ENCODE measurements around the gene UNC13C.

DNA sequence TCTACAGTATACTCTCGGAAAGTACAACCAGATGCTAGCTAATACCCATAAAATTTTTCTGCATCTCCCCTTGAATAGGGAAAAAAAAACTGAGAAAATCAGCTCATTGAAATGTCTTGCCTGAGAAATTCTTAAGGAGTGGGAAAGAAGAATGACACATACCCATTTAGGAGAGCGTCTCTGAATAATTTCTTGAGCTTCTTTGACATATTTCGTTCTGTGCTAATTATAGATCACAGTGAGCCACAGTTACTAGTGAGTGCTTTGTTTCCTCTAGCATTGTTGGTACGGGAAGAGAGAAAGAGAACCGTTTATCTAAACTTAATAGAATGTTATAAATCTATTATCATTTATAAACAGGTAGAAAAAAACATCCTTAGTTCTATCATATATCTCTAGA lies 588.4 kb downstream of the UNC13C start:
- TF ChIP-seq, protein P1, sequence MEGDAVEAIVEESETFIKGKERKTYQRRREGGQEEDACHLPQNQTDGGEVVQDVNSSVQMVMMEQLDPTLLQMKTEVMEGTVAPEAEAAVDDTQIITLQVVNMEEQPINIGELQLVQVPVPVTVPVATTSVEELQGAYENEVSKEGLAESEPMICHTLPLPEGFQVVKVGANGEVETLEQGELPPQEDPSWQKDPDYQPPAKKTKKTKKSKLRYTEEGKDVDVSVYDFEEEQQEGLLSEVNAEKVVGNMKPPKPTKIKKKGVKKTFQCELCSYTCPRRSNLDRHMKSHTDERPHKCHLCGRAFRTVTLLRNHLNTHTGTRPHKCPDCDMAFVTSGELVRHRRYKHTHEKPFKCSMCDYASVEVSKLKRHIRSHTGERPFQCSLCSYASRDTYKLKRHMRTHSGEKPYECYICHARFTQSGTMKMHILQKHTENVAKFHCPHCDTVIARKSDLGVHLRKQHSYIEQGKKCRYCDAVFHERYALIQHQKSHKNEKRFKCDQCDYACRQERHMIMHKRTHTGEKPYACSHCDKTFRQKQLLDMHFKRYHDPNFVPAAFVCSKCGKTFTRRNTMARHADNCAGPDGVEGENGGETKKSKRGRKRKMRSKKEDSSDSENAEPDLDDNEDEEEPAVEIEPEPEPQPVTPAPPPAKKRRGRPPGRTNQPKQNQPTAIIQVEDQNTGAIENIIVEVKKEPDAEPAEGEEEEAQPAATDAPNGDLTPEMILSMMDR (IDR thresholded peaks at IDR 0.05; ENCODE audit: poor library complexity, severe bottlenecking) = no peak
- peak; percentile 68 for TF ChIP-seq EP300 (conservative IDR thresholded peaks at IDR 0.05; ENCODE audit: poor library complexity, severe bottlenecking)
- TF ChIP-seq, protein P2, sequence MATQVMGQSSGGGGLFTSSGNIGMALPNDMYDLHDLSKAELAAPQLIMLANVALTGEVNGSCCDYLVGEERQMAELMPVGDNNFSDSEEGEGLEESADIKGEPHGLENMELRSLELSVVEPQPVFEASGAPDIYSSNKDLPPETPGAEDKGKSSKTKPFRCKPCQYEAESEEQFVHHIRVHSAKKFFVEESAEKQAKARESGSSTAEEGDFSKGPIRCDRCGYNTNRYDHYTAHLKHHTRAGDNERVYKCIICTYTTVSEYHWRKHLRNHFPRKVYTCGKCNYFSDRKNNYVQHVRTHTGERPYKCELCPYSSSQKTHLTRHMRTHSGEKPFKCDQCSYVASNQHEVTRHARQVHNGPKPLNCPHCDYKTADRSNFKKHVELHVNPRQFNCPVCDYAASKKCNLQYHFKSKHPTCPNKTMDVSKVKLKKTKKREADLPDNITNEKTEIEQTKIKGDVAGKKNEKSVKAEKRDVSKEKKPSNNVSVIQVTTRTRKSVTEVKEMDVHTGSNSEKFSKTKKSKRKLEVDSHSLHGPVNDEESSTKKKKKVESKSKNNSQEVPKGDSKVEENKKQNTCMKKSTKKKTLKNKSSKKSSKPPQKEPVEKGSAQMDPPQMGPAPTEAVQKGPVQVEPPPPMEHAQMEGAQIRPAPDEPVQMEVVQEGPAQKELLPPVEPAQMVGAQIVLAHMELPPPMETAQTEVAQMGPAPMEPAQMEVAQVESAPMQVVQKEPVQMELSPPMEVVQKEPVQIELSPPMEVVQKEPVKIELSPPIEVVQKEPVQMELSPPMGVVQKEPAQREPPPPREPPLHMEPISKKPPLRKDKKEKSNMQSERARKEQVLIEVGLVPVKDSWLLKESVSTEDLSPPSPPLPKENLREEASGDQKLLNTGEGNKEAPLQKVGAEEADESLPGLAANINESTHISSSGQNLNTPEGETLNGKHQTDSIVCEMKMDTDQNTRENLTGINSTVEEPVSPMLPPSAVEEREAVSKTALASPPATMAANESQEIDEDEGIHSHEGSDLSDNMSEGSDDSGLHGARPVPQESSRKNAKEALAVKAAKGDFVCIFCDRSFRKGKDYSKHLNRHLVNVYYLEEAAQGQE (IDR thresholded peaks at IDR 0.05; ENCODE audit: borderline replicate concordance) = peak; percentile 76

All from neural cell (in vitro differentiated cells).